ENCODE data around the gene PTS.
"Not testable (repeated sequence)": the region's sequence is repeated elsewhere in the genome, so short reads cannot be mapped to it uniquely, and the experiment has no call there.

PTS gene

GRCh38 chr11:112186304-112186703, 39.9 kb upstream of the PTS start:
- TF ChIP-seq CTCF (IDR thresholded peaks at IDR 0.05; ENCODE audit: low read depth, low read length, missing control alignments), result no peak
- DNase-seq (ENCODE audit: extremely low read depth, low read depth), result no peak
- H3K4me3 ChIP-seq (replicated peaks; ENCODE audit: low read depth, low read length), result no peak overlapping the region

- DNase-seq (ENCODE audit: extremely low read depth, low read depth); H3K4me3 ChIP-seq (replicated peaks; ENCODE audit: low read depth, low read length): not testable (repeated sequence)
Observed at GRCh38 chr11:112195113-112195512, 31.1 kb upstream of the PTS start.

- H3K4me3 ChIP-seq (replicated peaks; ENCODE audit: low read depth, low read length), result no peak overlapping the region
- DNase-seq (ENCODE audit: extremely low read depth, low read depth), result no peak
- TF ChIP-seq CTCF (IDR thresholded peaks at IDR 0.05; ENCODE audit: low read depth, low read length, missing control alignments), result no peak
Observed at GRCh38 chr11:112195951-112196351, 30.3 kb upstream of the PTS start.

DNA sequence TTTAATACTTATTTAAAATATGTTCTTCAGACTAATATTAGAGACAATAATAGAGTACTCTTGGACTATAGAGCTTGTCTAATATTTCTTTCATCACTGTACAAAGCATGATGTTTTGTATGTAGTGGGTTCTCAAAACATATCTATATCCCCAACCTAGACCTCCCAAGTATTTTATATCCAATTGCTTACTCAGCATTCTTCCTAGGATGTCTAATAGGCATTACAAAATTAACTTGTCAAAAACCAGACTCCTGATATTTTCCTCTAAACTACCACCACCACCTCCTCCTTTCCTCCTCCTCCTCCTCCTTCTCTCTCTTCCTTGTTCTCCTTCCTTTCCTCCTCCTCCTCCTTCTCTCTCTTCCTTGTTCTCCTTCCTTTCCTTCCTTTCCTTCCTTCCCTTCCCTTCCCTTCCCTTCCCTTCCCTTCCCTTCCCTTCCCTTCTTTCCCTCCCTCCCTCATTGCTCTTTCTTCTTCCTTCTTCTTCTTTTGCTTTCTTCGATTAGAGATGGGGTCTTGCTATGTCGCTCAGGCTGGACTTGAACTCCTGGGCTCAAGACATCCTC, 29.6 kb upstream of the PTS start:
- TF ChIP-seq CTCF (IDR thresholded peaks at IDR 0.05; ENCODE audit: low read depth, low read length, missing control alignments), result no peak
- DNase-seq (ENCODE audit: extremely low read depth, low read depth), result no peak
- H3K4me3 ChIP-seq (replicated peaks; ENCODE audit: low read depth, low read length), result no peak overlapping the region

DNA sequence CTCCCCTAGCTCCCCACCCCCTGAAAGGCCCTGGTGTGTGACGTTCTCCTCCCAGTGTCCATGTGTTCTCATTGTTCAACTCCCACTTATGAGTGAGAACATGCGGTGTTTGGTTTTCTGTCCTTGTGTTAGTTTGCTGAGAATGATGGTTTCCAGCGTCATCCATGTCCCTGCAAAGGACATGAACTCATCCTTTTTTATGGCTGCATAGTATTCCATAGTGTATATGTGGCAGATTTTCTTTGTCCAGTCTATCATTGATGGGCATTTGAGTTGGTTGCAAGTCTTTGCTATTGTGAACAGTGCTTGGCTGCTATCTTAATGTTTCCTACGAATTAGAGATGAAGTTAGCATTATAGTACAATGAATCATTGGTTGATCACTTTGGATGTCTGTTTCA, 27.1 kb upstream of the PTS start:
- H3K4me3 ChIP-seq (replicated peaks; ENCODE audit: low read depth, low read length); DNase-seq (ENCODE audit: extremely low read depth, low read depth): not testable (repeated sequence)

- DNase-seq (ENCODE audit: extremely low read depth, low read depth), result no peak
- no peak for TF ChIP-seq CTCF (IDR thresholded peaks at IDR 0.05; ENCODE audit: low read depth, low read length, missing control alignments)
- no peak overlapping the region for H3K4me3 ChIP-seq (replicated peaks; ENCODE audit: low read depth, low read length)
Observed at GRCh38 chr11:112200252-112200651, 26.0 kb upstream of the PTS start.

- no peak for TF ChIP-seq CTCF (IDR thresholded peaks at IDR 0.05; ENCODE audit: low read depth, low read length, missing control alignments)
- DNase-seq (ENCODE audit: extremely low read depth, low read depth), result no peak
- H3K4me3 ChIP-seq (replicated peaks; ENCODE audit: low read depth, low read length), result no peak overlapping the region
Observed at GRCh38 chr11:112206071-112206470, 20.2 kb upstream of the PTS start.

DNA sequence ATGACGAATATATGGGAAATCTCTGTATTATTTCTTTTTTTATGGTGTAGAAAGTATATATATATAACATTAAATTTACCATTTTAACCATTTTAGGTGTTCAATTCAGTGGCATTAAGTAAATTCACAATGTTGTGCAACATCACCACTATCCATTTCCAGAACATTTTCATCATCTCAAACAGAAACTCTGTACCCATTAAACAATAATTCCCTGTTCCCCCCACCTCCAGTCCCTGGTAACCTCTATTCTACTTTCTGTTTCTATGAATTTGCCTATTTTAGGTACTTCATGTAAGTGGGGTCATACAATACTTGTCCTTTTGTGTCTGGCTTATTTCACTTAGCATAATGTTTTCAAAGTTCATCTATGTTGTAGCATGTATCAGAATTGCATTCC, 15.3 kb upstream of the PTS start:
- TF ChIP-seq CTCF (IDR thresholded peaks at IDR 0.05; ENCODE audit: low read depth, low read length, missing control alignments), result no peak
- H3K4me3 ChIP-seq (replicated peaks; ENCODE audit: low read depth, low read length), result no peak overlapping the region
- DNase-seq (ENCODE audit: extremely low read depth, low read depth), result no peak
